Smooth muscle cell (in vitro differentiated cells): ENCODE measurements around the gene PITPNB. TPM values are rescaled to one million over a fixed set of nuclear protein-coding genes. Genes with fewer than 3 reads are reported as not detected.

Experiments used
- DNase-seq: peaks from one replicate; lab custom pipeline; 2025; ENCODE audit not compliant: unreplicated experiment; lab: John Stamatoyannopoulos, UW
- H2AFZ ChIP-seq: fragments of 200-600 bp; sonication (generic); 2 replicates; pipeline ENCODE4 v1.6.0; 2016; ENCODE audit warnings: antibody characterized with exemption, low read depth, mild to moderate bottlenecking
- H3F3A ChIP-seq: fragments of 200-600 bp; sonication (generic); 2 replicates; pipeline ENCODE4 v1.6.0; 2017; ENCODE audit warnings: antibody characterized with exemption, low read depth
- H3K27ac ChIP-seq: fragments of 200-600 bp; sonication (generic); 2 replicates; pipeline ENCODE4 v1.5.1; 2016; ENCODE audit warnings: low read depth, mild to moderate bottlenecking
- H3K27me3 ChIP-seq: fragments of 200-600 bp; sonication (generic); 2 replicates; pipeline ENCODE4 v1.6.1; 2016; ENCODE audit warnings: low read depth, mild to moderate bottlenecking
- H3K36me3 ChIP-seq: fragments of 200-600 bp; sonication (generic); 2 replicates; pipeline ENCODE4 v1.5.1; 2016; ENCODE audit warnings: low read depth
- H3K4me1 ChIP-seq: fragments of 200-600 bp; sonication (generic); 2 replicates; pipeline ENCODE4 v1.5.1; 2016; ENCODE audit warnings: low read depth
- H3K4me2 ChIP-seq: fragments of 200-600 bp; sonication (generic); 2 replicates; pipeline ENCODE4 v1.6.0; 2016; ENCODE audit warnings: mild to moderate bottlenecking
- H3K4me3 ChIP-seq: fragments of 200-600 bp; sonication (generic); 2 replicates; pipeline ENCODE4 v1.5.1; 2016; ENCODE audit warnings: mild to moderate bottlenecking
- H3K79me2 ChIP-seq: fragments of 200-600 bp; sonication (generic); 2 replicates; pipeline ENCODE4 v1.6.0; 2016; ENCODE audit warnings: low read depth, mild to moderate bottlenecking
- H3K9ac ChIP-seq: fragments of 200-600 bp; sonication (generic); 2 replicates; pipeline ENCODE4 v1.6.0; 2016; ENCODE audit warnings: low read depth
- H3K9me3 ChIP-seq: fragments of 200-600 bp; sonication (generic); replicated peaks from 2 replicates; pipeline ENCODE4 v1.5.1; 2016; ENCODE audit warnings: low read depth
- H4K20me1 ChIP-seq: fragments of 200-600 bp; sonication (generic); 2 replicates; pipeline ENCODE4 v1.6.0; 2016; ENCODE audit warnings: low read depth
- CTCF ChIP-seq: fragments of 200-600 bp; sonication (generic); IDR thresholded peaks from 2 replicates; pipeline ENCODE4 v1.5.1; 2017; ENCODE audit warnings: borderline replicate concordance, mild to moderate bottlenecking, antibody characterized with exemption; ENCODE audit not compliant: insufficient read depth, poor library complexity, severe bottlenecking
- WGBS: methylation state at CpG from one replicate; pipeline ENCODE4 v1.1.7; 2016; ENCODE audit warnings: low lambda C conversion rate; 5-methylcytosine and 5-hydroxymethylcytosine counted together
- polyA plus RNA-seq: library from polyadenylated mRNA; unstranded; fragments of >200 nt; fragmentation: Nextera tagmentation; extraction: Ambion mirVana; gene quantifications from 2 replicates; pipeline ENCODE4 v1.2.1, GENCODE V29; 2016
- total RNA-seq: library from RNA; depleted of rRNA; stranded (reverse); fragments of >200 nt; gene quantifications from 2 replicates; pipeline ENCODE4 v1.2.3, GENCODE V29; 2014

PITPNB gene
- total and polyA plus RNA-seq, 2 experiments from 2014 or later: 37.8 to 47.0 TPM

- Histone ChIP-seq H3K36me3 (no peaks in the 10 kb centered on the region), H3K9me3 (no peaks in the 10 kb centered on the region), H3K27me3 (peaks cover 28% of the 10 kb centered on the region), H3K79me2 (no peaks in the 10 kb centered on the region), H3K27ac (no peak overlapping the region), H3K9ac (no peak overlapping the region), H4K20me1 (no peaks in the 10 kb centered on the region), H3F3A (no peaks in the 10 kb centered on the region), H3K4me2 (no peak overlapping the region), H3K4me1 (peaks cover 8% of the 10 kb centered on the region), H2AFZ (no peak overlapping the region), H3K4me3 (no peak overlapping the region)
- 87% methylated on average over 6 of the region's 6 CpGs for WGBS
- no peak for DNase-seq
- TF ChIP-seq CTCF: no peak
Observed at GRCh38 chr22:27814993-27815392, 104.1 kb downstream of the PITPNB start.

GRCh38 chr22:27811778-27812177 is 107.3 kb downstream of the PITPNB start:
- no peak overlapping the region for H2AFZ ChIP-seq
- WGBS: 93% methylated on average over 3 of the region's 3 CpGs
- H3K27me3 ChIP-seq: peaks cover 50% of the 10 kb centered on the region
- H3K4me1 ChIP-seq: peaks cover 9% of the 10 kb centered on the region
- H3K9ac ChIP-seq: no peak overlapping the region
- no peaks in the 10 kb centered on the region for H3F3A ChIP-seq
- H4K20me1 ChIP-seq: no peaks in the 10 kb centered on the region
- no peak overlapping the region for H3K27ac ChIP-seq
- no peak overlapping the region for H3K4me2 ChIP-seq
- no peak for DNase-seq
- H3K36me3 ChIP-seq: no peaks in the 10 kb centered on the region
- TF ChIP-seq CTCF: no peak
- no peaks in the 10 kb centered on the region for H3K79me2 ChIP-seq
- H3K9me3 ChIP-seq: no peaks in the 10 kb centered on the region
- no peak overlapping the region for H3K4me3 ChIP-seq

- Histone ChIP-seq H3K27me3 (peaks cover 50% of the 10 kb centered on the region), H3K4me1 (peaks cover 9% of the 10 kb centered on the region), H2AFZ (no peak overlapping the region), H3K4me2 (peak overlapping the region; percentile 48), H4K20me1 (no peaks in the 10 kb centered on the region), H3F3A (no peaks in the 10 kb centered on the region), H3K27ac (no peak overlapping the region), H3K79me2 (no peaks in the 10 kb centered on the region), H3K9ac (no peak overlapping the region), H3K9me3 (no peaks in the 10 kb centered on the region), H3K4me3 (no peak overlapping the region), H3K36me3 (no peaks in the 10 kb centered on the region)
- TF ChIP-seq CTCF: no peak
- WGBS: 25% methylated on average over 15 of the region's 15 CpGs
- no peak for DNase-seq
Observed at GRCh38 chr22:27810609-27811151, 108.4 kb downstream of the PITPNB start.

GRCh38 chr22:27809700-27810608 is 109.1 kb downstream of the PITPNB start:
- H3K27ac ChIP-seq: no peak overlapping the region
- DNase-seq: no peak
- H3K9ac ChIP-seq: no peak overlapping the region
- TF ChIP-seq CTCF: no peak
- no peaks in the 10 kb centered on the region for H3K79me2 ChIP-seq
- H3F3A ChIP-seq: no peaks in the 10 kb centered on the region
- H4K20me1 ChIP-seq: no peaks in the 10 kb centered on the region
- H3K4me2 ChIP-seq: peak overlapping the region; percentile 48
- no peak overlapping the region for H3K4me3 ChIP-seq
- peaks cover 9% of the 10 kb centered on the region for H3K4me1 ChIP-seq
- H3K27me3 ChIP-seq: peaks cover 45% of the 10 kb centered on the region
- H3K36me3 ChIP-seq: no peaks in the 10 kb centered on the region
- 49% methylated on average over 17 of the region's 17 CpGs for WGBS
- H2AFZ ChIP-seq: no peak overlapping the region
- no peaks in the 10 kb centered on the region for H3K9me3 ChIP-seq
